BJ (cell line): ENCODE results near the gene ERAS. TPM values are rescaled to one million over a fixed set of nuclear protein-coding genes. Genes with fewer than 3 reads are reported as not detected.
"Not testable (repeated sequence)": the region's sequence is repeated elsewhere in the genome, so short reads cannot be mapped to it uniquely, and the experiment has no call there.

Source experiments
- CTCF ChIA-PET: fragments of 350-600 bp; formaldehyde crosslinking; extraction: SDS; loops from one replicate; lab custom pipeline; 2021; ENCODE audit warnings: antibody characterized with exemption, inconsistent platforms; lab: Yijun Ruan, JAX
- POLR2A ChIA-PET: fragments of 300-600 bp; sonication (Branson Sonifier 250); formaldehyde crosslinking; extraction: SDS; loops from one replicate; lab custom pipeline; 2021; ENCODE audit warnings: antibody characterized with exemption; lab: Charles Lee
- DNase-seq: peaks from one replicate; pipeline ENCODE4 v3.0.0-alpha.2; 2011; ENCODE audit warnings: low read depth
- H3K27me3 ChIP-seq: 2 replicates; pipeline ENCODE4 v1.6.0; 2011; ENCODE audit warnings: low read length; ENCODE audit not compliant: control insufficient read depth, insufficient read depth
- H3K36me3 ChIP-seq: 2 replicates; pipeline ENCODE4 v1.5.1; 2011; ENCODE audit warnings: low read length; ENCODE audit not compliant: control insufficient read depth, insufficient read depth
- H3K4me3 ChIP-seq: 2 replicates; pipeline ENCODE4 v1.5.1; 2011; ENCODE audit warnings: low read depth, mild to moderate bottlenecking, control low read depth, low read length
- CTCF ChIP-seq: IDR thresholded peaks from 2 replicates; pipeline ENCODE4 v1.5.1; 2011; ENCODE audit warnings: low read depth, mild to moderate bottlenecking, control low read depth, inconsistent platforms, low read length, moderate library complexity; ENCODE audit not compliant: insufficient read depth
- polyA plus RNA-seq: library from polyadenylated mRNA; depleted of rRNA; stranded (reverse); fragments of >200 nt; gene quantifications from 2 replicates; pipeline ENCODE4 v1.2.3, GENCODE V29; 2011

Gene ERAS
- polyA plus RNA-seq, 1 experiment: not detected

- no peak for DNase-seq
- H3K4me3 ChIP-seq: no peak overlapping the region
- ChIA-PET CTCF (no interaction called here), POLR2A (no interaction called here)
- peaks cover 5% of the 10 kb centered on the region for H3K36me3 ChIP-seq
- no peaks in the 10 kb centered on the region for H3K27me3 ChIP-seq
- TF ChIP-seq CTCF: no peak
Measured at GRCh38 chrX:48816014-48816810, 10.1 kb upstream of the ERAS start.

GRCh38 chrX:48818098-48818497, 8.2 kb upstream of the ERAS start:
- Histone ChIP-seq H3K27me3 (no peaks in the 10 kb centered on the region), H3K4me3 (no peak overlapping the region), H3K36me3 (peaks cover 5% of the 10 kb centered on the region)
- TF ChIP-seq CTCF: no peak
- POLR2A ChIA-PET: no interaction called here
- CTCF ChIA-PET: no interaction called here
- DNase-seq: no peak

GRCh38 chrX:48818866-48819265, 7.4 kb upstream of the ERAS start:
- ChIA-PET CTCF (no interaction called here), POLR2A (no interaction called here)
- Histone ChIP-seq H3K4me3 (no peak overlapping the region), H3K27me3 (no peaks in the 10 kb centered on the region), H3K36me3 (peaks cover 5% of the 10 kb centered on the region)
- no peak for DNase-seq
- no peak for TF ChIP-seq CTCF

- DNase-seq, H3K36me3 ChIP-seq, H3K27me3 ChIP-seq, POLR2A ChIA-PET, H3K4me3 ChIP-seq, CTCF ChIA-PET: not testable (repeated sequence)
Measured at GRCh38 chrX:48819394-48819793, 6.9 kb upstream of the ERAS start.

GRCh38 chrX:48823053-48823452, 3.3 kb upstream of the ERAS start:
- ChIA-PET POLR2A (no interaction called here), CTCF (no interaction called here)
- DNase-seq: no peak

More at GRCh38 chrX:48823053-48823452, 3.3 kb upstream of the ERAS start:
- Histone ChIP-seq H3K36me3 (peaks cover 4% of the 10 kb centered on the region), H3K27me3 (no peaks in the 10 kb centered on the region), H3K4me3 (no peak overlapping the region)
- no peak for TF ChIP-seq CTCF
